NCI-H82 (cell line): ENCODE data around the gene SRI.
"Not testable (repeated sequence)": the region's sequence is repeated elsewhere in the genome, so short reads cannot be mapped to it uniquely, and the experiment has no call there.

Experiments used
- DNase-seq: peaks from one replicate; lab custom pipeline; 2025; lab: John Stamatoyannopoulos, UW

SRI gene

GRCh38 chr7:88176190-88176589, 43.6 kb downstream of the SRI start:
- DNase-seq = no peak

- no peak for DNase-seq
These were observed 47.0 kb downstream of the SRI start for GRCh38 chr7:88172842-88173241.

GRCh38 chr7:88169717-88170320, 50.0 kb downstream of the SRI start:
- DNase-seq = peak; percentile 18

GRCh38 chr7:88167721-88168120, 52.1 kb downstream of the SRI start:
- DNase-seq = no peak

- no peak for DNase-seq
These were observed 52.6 kb downstream of the SRI start for GRCh38 chr7:88167223-88167622.

- DNase-seq = no peak
These were observed 54.1 kb downstream of the SRI start for GRCh38 chr7:88165697-88166096.

- not testable (repeated sequence) for DNase-seq
These were observed 60.1 kb downstream of the SRI start for GRCh38 chr7:88159741-88160140.

- no peak for DNase-seq
These were observed 63.5 kb downstream of the SRI start for GRCh38 chr7:88156356-88156755.

GRCh38 chr7:88155756-88156155, 64.1 kb downstream of the SRI start:
- DNase-seq = no peak
